HG03378 (cell line): ENCODE data around the gene SLC9A9.
A peak's percentile ranks its signal among the peaks of the same experiment; 100 is the strongest.

Experiments used
- ATAC-seq: cut with Tn5 transposase; IDR thresholded peaks from one replicate; pipeline ENCODE4 v1.9.1; 2021; ENCODE audit warnings: mild to moderate bottlenecking, moderate library complexity; ENCODE audit not compliant: unreplicated experiment

SLC9A9 gene

DNA sequence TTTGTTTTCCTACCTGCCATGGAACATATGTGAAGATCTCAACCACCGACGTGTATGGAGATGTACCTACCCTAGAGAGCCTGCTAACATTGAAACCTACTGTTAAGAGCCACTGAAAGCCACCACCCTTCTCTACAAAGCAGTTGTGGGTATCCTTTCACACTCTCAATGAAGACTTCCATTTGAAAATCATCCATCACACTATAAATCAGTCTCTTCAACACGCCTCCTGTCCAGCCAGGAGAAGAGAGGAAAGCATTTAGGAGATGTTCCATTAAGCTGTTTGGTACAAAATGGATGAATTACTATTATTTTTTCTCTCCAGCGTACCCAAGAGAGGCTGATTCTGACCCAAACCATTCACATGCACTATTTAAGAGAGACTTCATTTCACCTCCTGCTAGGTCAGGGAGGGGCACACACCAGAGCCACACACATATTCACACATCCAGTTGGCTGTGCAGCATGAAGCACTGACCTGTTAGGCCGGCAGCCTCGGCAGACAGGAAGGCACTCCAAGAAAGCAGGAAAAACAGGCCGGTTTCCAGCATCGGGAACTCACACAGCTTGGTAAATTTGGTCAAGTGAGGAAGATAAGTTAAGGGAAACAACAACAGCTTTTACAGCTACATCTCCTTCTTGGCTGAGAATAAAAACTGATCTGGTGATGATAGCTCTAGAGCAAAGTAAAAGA lies 274.5 kb downstream of the SLC9A9 start:
- no peak for ATAC-seq

DNA sequence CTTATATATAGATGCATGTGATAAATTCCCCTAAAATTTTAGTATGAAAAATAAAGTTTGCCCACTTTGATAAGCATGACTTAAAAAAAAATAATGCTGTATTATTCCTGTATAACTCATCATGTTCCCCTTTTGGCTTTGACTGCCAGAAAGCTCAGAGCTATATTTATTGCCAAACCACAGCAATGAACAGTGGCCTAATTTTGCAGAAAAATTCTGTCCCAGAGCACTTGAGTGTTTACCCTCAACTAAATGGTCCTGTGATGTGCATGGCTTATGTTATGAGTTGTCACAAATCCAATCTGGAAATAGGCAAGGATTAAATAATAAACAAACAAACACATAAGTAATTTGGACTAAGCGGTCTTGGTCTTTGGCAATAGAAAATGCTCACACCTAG lies 276.7 kb downstream of the SLC9A9 start:
- ATAC-seq: no peak

DNA sequence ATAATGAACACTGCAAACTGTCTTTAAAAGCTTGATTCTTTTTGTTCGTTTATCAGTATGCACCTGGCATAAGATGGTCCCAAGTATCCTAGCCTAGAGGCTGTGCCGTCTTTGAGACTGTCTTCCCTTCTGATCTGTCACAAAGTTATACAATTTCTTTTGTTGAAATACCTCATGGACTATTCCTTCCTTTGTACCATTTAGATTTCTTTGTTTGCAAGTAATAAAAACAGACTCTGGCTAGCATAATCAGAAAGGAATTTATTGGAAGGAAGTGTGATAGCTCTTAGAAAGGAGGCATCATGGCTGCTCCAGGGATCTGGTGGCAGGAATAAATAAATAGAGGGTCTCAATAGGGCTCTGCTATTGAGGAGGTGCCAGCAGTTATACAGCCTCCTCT lies 280.4 kb downstream of the SLC9A9 start:
- ATAC-seq: no peak

DNA sequence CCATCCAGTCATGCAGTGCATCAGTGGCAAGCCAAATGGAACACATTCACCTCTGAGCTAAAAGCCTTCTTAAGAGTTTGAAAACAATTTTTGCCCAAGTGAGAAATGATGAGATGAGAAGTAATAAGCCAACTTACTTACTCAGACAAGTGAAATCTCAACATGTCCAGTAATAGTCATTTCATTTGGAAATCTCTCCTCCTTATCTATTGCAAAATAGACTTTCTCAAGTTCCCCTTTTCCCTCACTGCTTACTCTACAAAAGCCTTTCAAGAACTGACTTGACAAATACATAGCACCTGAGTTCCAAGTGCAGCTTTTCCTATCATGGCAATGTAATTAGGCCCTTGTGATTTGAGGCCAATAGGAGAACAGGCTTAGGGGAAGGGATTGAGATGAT lies 282.3 kb downstream of the SLC9A9 start:
- no peak for ATAC-seq

DNA sequence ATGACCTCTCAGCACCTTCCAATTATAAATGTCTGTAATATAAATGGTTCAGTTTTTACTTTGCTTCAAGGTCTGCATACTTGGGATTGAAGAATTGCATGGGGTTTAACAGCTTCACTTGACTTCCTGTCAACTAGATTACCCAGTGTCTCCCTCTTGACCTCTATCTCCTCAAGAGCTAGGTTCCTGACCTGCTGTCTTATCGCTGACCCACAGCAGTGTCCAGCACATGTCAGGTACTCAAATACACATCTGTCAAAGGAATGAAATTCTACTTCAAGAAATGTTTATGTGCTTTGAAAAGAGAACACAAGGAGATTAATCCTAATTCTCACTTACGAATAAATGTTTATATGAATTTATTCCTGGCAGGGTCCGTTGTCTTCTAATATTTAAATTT lies 284.5 kb downstream of the SLC9A9 start:
- no peak for ATAC-seq

DNA sequence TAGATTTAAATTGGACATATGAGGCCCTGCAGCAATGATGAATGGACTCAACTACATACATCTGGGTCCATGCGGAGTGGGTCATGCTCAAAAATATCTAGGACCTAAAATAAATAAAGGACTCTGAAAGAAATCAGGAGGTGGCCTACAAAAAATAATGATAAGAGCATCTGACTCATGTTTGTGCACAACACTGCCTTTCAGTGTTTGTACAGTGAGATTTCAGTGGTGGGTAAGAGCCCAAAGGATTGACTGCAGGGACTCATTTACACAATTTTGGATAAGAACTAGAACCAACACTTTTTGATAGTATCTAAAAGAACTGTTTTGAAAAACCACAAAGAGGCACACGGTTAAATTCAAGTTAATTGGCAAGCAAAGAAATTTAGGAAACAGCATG lies 285.5 kb downstream of the SLC9A9 start:
- no peak for ATAC-seq

DNA sequence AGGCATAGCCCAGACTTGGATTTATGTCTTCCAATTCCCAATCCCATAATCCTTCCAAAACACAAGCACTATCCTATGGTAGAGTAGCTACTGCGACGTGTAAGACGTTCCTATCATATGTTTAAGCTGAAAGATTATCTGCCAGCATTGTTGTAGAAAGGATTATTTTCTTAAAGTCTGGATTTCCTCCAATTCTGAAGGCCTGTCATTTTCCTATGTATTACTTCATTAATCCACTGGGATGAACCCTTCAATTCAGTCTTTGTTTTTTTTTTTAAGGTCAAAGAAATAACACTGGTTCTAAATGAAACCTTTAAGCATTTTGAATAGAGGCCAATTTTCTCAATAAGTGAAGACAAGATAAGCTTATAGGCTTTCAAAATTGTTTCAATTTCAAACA lies 289.0 kb downstream of the SLC9A9 start:
- ATAC-seq: no peak

DNA sequence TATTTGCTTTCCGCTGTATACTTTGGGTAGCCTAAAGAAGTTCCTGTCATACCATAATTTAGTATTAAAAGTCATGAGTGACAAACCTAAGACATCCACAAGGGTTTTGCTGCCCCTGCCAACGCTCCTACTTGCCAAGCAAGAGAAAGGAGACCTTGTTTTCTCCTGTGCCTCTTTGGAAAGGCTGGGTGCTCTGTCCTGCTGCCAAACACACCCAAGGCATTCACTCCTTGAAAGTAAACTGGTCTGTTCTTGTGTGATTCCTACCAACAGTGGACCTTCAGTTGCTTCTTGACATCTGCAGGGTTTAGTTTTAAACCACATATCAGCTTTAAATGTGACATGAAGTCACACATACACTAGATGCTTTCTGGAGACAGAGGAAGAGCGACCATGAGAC lies 295.4 kb downstream of the SLC9A9 start:
- no peak for ATAC-seq

DNA sequence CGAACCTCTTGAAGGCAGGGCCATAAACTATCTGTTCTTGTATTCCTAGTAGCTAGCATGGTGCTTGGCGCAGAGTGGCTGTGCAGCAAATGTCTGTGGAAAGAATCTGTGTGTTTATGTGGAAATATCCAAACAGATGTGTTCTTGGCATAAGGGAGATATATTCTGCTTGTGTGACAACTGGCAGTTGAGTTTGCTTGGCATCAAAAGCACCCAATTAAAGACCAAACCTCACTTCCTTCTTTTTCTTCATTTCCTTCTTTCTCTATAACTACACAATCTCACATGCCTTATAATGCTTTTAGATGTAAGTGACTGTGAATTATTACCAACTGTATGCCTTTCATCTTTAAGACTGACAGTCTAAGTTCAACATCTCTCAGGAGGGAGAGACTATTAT lies 296.5 kb downstream of the SLC9A9 start:
- ATAC-seq: no peak

DNA sequence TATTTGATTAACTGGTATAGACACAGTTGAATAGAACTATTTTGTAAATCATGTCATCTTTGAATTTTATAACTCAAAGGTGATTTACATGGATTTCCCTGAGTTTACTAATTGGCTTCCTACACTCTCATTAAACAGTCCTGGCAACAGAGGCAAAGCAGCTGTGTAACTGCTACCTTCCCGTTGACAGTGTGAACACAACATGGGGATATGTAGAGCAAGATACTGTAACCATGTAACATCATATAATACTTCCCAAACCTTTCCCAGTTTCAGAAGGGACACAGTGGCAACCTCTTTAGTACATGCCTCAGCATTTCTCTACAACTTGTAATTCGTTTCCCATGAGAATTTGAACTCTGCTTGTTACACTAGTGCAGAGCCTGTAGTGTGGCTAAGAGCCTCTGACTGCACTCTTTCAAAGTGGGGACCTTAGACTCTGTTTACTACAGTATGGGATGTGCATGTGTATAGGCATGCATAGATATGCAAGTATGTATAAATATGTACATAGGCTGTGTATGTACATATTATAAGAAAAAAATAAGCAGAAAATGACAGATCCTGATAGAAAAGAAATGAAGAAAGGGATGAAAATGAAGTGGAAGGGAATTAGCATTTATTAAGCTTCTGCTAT lies 299.3 kb downstream of the SLC9A9 start:
- no peak for ATAC-seq

DNA sequence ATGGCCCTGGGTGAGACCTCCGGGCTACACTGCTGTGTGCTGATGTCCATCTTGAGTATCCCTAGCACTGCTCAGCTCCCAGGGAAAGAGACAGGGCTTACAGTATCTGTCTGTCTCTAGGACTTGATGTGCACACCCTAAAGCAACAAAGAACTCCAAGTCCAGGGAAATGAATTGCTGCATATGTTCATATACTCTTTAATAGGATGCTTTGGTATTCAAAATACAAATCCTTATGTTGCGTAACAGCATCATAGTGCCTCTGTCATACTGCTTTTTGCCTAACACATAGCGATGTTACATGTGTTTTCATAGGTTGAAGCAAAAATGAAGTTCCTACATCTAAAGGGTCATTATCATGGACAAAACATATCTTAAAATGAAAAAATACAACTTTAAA lies 299.9 kb downstream of the SLC9A9 start:
- no peak for ATAC-seq

DNA sequence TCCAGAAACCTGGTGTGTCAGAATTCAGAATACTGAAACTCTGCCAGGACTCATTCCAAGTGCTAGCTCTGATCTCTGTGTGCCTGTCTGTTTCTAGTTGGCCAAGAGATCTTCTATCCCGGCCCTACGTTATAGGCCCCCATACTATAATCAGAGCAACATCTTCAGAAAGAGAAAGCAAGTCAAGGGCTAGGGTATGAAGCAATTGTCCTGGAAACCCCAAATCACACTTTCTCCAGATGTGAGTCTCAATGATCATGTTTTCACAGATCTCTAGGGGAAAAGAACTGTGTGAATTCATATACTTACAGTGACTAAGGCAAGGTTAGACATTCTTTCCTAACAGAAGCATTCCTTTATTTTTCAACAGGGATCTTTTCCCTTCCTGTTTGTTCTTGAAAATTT lies 309.7 kb downstream of the SLC9A9 start:
- no peak for ATAC-seq

DNA sequence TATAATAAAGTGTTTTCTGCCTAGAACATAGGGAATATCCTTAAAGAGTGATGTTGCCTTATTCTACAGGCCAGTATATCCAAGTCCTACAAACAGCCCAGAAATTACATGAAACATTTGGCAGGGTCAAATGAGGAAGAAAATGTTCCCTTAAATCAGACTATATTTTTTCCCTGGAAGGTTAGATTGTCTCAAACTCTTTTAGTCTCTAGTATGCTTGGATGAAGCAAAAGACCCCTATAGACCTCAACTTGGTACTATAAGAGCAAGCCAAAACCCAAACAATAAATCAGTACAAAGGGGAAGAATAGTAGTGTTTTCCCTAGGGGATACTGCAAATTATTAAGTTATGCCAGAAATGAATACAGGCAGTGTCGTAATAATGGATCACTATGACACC lies 310.2 kb downstream of the SLC9A9 start:
- ATAC-seq: no peak

DNA sequence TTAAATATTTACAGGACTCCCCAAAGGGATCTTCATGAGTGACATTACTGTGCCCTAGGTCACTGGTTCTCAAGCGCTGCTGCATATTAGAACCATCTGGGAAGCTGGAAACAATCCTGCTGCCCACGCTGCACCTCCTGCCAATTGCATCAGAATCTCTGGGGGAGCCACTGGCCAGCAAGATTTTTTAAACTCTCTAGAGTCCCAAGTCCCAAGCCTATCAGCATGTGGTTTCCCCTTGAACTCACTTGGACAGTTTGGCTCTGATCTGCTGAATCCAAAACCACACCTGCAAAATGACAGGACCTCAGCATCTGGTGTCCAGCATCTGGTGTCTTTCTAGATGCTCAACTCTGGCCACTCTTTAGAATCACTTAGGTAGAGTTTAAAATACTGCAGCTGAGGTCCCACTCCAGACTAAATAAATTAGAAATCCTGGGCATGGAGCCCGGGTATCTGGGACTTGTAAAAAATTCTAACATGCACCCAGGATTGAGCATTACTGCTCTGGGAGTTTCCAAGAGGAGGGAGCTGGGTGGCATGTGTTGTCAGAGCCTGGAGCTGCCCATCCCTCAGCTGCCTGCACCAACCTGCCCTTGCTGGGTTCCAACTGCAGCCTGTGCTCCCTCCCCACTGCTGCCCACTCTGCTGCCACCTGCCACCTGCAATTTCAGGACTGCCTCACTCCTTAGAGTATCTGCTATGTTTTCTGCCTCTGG lies 311.3 kb downstream of the SLC9A9 start:
- no peak for ATAC-seq

DNA sequence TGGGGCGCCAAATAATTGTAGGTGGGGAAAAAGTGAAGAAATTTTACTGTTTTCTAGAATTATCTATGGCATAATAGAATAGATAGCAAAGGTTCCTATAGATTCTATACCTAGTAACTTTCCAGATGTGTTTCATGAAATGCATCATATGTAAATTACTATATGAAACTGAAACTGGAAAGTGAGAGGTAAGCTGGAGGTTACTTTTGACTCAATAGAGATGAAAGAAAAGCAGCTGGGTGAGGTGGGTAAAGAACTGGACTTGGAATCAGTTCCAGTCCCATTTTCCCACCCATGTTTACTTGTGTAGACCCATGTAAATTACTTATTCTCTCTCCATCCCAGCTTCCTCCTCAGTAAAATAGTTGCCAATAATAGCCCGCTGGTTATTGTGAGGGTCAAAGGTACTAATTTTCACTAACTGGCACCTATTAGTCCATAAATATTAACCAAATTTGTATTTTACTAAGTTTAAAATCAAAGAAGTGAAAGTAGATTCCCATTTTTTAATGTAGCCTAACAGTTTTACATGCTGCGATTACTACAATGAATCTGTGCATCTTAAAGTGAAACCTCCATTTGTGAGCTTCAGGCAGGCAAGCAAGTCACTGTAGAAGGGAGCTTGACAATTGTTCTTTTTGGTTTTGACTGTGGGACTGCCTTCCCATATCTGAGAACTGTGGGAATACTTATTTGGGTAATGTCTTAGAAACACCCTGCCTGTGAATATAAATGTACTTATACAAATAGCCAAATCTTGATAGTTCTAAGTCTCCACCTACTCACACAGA lies 312.1 kb downstream of the SLC9A9 start:
- peak; percentile 97 for ATAC-seq

DNA sequence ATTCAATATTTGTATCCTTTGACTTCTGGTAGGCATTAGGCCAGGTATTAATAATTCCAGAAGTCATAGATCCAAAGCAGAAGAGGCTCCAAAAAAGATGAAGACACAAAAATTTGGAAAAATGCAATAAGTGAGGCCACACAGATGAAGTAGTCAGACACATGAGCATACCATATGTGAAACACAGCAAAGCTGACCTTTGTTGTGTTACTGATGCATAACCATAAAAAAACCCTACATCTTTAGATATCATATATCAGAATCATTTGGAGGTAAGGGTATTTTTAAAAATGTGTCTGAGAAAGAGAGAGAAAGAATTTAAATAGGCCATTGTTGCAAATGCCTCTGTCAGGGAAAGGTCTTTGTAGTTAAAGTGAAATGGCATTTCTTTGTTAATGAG lies 314.9 kb downstream of the SLC9A9 start:
- no peak for ATAC-seq

DNA sequence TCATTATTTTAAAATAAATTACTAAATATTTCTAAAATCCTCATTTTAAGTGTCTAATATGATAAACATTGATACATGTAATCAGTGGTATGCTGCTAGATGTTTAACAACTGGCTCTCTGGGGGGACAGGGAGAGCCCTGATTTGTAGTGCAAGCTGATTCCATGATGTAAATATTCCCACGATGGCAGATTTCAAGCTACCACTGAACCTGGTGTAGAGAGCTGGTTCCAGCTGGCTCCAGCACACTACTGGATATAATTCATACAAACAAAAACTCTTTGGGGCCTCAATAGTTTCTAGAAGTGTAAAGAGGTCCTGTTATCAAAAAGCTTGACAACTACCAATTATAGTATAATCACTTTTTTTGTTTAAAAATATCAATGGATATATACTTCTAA lies 316.2 kb downstream of the SLC9A9 start:
- ATAC-seq: no peak

DNA sequence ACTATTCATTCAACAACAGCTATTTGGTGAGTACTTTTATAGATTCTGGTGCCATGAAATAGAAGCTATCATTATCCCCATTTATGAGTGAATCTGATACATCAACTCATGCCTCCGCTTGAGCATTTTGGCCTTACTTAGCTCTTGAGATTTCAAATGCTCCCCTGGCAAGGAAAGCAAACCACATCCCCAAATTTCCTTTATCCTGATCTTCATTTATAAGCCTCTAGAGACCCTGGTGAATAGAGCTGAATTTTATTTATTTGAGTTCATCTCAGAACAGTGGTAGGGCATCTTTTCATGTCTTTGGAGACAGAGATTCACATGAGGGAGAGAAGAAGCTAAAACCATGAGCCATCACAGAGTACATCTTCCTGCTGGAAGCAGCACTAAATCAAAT lies 317.2 kb downstream of the SLC9A9 start:
- no peak for ATAC-seq

DNA sequence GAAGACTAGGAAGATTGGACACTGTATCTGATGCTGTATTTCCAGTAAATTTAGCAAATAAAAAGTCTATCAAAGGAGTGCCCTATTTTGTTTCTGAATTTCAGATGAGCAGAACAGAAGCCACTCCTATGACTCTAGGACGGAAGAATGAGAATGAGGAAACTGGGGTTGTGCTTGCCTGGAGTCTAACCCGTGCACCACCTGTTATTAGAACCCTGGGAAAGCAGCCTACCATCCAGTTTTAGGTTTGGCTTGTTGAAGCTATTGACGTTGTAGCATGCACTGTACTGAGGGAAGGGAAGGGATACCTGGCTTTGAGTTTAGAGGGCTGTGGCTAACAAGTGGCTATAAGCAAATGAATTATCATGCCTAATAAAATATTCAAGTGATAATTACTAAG lies 318.5 kb downstream of the SLC9A9 start:
- ATAC-seq: no peak

DNA sequence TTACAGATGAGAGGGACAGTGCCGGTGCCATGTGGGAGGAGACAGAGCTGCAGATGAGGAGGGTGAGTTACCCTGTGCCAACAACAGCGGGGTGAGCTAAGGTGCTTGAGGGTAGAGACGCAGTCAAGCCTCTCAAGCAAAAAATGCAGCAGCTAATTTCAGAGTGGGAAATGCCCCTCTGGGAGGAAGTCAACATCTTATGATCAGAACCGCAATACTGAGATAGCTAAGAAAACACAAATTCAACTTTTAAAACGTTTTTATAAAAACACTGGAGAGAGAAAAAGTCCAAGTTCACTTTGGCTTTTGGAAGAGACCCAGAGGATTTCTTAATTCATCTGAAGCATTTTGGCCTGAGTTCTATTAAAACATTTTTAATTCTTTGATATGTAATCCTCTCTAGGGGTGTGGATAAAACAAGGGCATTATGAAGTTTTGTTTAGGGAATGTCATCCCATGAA lies 319.2 kb downstream of the SLC9A9 start:
- ATAC-seq: peak; percentile 91

DNA sequence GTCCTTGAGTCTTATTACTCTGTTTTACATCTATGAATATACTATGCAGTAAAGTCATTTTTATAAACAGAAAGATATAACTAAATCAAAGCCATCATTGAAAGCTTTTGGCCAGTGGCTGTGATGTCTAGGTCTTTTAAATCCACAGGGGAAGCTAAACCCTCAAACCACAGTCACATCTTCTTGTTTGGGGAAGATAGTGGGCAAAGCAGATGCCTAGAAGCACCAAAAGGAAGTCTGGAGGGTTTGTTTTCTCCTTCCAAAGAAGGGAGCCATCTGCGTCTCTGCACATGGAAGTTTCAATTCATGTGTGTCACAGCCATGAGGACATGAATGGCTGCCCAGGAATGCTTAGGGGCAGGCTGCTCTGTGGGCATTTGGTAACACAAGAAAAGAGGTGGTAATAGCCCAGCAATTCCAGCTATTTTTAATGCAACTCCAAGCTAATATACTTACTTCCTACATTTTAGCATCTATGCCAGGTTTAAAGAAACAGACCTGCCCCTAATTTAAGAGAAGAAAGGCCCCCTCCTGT lies 322.2 kb downstream of the SLC9A9 start:
- ATAC-seq: no peak
